ENCODE results near the gene SETBP1.

DNA sequence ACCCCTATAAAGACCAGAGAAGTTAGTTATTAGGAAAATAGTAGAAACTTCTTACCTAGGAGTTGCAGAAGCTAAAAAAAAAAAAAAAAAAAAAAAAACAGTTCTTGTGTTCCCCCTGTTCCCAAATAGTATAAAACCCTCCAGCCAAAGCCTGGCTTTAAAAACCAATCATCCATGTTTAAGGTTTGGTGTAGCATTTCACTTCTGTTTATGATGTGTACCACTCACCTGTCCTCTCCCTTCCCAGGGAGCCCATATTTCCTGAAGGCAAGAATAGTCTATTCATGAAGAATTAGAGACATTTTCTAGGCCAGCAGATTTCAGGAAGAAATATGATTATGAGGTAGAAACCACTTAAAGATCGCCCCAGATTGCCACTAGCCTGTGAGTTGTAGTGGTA, 273.6 kb downstream of the SETBP1 start:
- TF ChIP-seq, protein P1, sequence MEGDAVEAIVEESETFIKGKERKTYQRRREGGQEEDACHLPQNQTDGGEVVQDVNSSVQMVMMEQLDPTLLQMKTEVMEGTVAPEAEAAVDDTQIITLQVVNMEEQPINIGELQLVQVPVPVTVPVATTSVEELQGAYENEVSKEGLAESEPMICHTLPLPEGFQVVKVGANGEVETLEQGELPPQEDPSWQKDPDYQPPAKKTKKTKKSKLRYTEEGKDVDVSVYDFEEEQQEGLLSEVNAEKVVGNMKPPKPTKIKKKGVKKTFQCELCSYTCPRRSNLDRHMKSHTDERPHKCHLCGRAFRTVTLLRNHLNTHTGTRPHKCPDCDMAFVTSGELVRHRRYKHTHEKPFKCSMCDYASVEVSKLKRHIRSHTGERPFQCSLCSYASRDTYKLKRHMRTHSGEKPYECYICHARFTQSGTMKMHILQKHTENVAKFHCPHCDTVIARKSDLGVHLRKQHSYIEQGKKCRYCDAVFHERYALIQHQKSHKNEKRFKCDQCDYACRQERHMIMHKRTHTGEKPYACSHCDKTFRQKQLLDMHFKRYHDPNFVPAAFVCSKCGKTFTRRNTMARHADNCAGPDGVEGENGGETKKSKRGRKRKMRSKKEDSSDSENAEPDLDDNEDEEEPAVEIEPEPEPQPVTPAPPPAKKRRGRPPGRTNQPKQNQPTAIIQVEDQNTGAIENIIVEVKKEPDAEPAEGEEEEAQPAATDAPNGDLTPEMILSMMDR (conservative IDR thresholded peaks at IDR 0.05; ENCODE audit: low read depth, low read length): no peak
- TF ChIP-seq EZH2 (IDR thresholded peaks at IDR 0.05; ENCODE audit: borderline replicate concordance, low read depth, low read length, poor library complexity, severe bottlenecking): no peak
